GM12878 (cell line): ENCODE data around the gene SNX2.

Experiments
- CTCF ChIP-seq, 3 experiments: IDR thresholded peaks in 2 of 3; conservative IDR thresholded peaks in 1 of 3; 2 replicates each; pipeline ENCODE4 v1.5.1; 2011; ENCODE audit warnings: low read depth in 3 of 3, low read length in 3 of 3, mild to moderate bottlenecking in 3 of 3, control low read depth in 2 of 3, moderate library complexity in 2 of 3, inconsistent platforms in 1 of 3, mixed read lengths in 1 of 3; ENCODE audit not compliant: control insufficient read depth in 2 of 3, insufficient read depth in 1 of 3; ENCODE audit errors: extremely low read depth in 1 of 3
- NR2C2 ChIP-seq: IDR thresholded peaks from 2 replicates; pipeline ENCODE4 v1.6.1; 2011; ENCODE audit warnings: borderline replicate concordance, low read depth; ENCODE audit not compliant: control insufficient read depth, insufficient read length
- POLR2AphosphoS2 ChIP-seq: IDR thresholded peaks from 2 replicates; pipeline ENCODE4 v1.6.1; 2011; ENCODE audit warnings: low read depth, mild to moderate bottlenecking, low read length, improper control_type of control experiment, moderate library complexity
- RB1 ChIP-seq: fragments of 450-650 bp; formaldehyde crosslinking; IDR thresholded peaks from 2 replicates; pipeline ENCODE4 v1.6.1; 2017; ENCODE audit warnings: mild to moderate bottlenecking, borderline replicate concordance
- SREBF2 ChIP-seq: IDR thresholded peaks from 2 replicates; pipeline ENCODE4 v1.6.1; 2012; ENCODE audit warnings: mild to moderate bottlenecking, low read length
- TF ChIP-seq, protein P1 (sequence below): IDR thresholded peaks from 2 replicates; pipeline ENCODE4 v1.6.1; 2012; ENCODE audit warnings: low read length, inconsistent platforms

- no peak for TF ChIP-seq SREBF2
- no peak for TF ChIP-seq POLR2AphosphoS2
- TF ChIP-seq NR2C2 = no peak
- no peak for TF ChIP-seq CTCF (IDR thresholded peaks at IDR 0.05 in 2 of 3, conservative IDR thresholded peaks at IDR 0.05 in 1 of 3; ENCODE audit: control insufficient read depth in 2 of 3, extremely low read depth in 1 of 3, insufficient read depth in 1 of 3, low read depth in 3 of 3, low read length in 3 of 3)
- no peak for TF ChIP-seq RB1
- TF ChIP-seq, protein P1, sequence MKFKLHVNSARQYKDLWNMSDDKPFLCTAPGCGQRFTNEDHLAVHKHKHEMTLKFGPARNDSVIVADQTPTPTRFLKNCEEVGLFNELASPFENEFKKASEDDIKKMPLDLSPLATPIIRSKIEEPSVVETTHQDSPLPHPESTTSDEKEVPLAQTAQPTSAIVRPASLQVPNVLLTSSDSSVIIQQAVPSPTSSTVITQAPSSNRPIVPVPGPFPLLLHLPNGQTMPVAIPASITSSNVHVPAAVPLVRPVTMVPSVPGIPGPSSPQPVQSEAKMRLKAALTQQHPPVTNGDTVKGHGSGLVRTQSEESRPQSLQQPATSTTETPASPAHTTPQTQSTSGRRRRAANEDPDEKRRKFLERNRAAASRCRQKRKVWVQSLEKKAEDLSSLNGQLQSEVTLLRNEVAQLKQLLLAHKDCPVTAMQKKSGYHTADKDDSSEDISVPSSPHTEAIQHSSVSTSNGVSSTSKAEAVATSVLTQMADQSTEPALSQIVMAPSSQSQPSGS = no peak
These were observed 71.2 kb downstream of the SNX2 start for GRCh38 chr5:122846051-122846550.
